ENCODE results near the gene ZNF316.

Gene ZNF316

GRCh38 chr7:6651851-6652445 lies 14.8 kb downstream of the ZNF316 start:
- TF ChIP-seq, protein P1, sequence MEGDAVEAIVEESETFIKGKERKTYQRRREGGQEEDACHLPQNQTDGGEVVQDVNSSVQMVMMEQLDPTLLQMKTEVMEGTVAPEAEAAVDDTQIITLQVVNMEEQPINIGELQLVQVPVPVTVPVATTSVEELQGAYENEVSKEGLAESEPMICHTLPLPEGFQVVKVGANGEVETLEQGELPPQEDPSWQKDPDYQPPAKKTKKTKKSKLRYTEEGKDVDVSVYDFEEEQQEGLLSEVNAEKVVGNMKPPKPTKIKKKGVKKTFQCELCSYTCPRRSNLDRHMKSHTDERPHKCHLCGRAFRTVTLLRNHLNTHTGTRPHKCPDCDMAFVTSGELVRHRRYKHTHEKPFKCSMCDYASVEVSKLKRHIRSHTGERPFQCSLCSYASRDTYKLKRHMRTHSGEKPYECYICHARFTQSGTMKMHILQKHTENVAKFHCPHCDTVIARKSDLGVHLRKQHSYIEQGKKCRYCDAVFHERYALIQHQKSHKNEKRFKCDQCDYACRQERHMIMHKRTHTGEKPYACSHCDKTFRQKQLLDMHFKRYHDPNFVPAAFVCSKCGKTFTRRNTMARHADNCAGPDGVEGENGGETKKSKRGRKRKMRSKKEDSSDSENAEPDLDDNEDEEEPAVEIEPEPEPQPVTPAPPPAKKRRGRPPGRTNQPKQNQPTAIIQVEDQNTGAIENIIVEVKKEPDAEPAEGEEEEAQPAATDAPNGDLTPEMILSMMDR (conservative IDR thresholded peaks at IDR 0.05; ENCODE audit: low read depth, low read length): no peak
- H3K4me3 ChIP-seq (ENCODE audit: low read length): no peak overlapping the region
- DNase-seq (ENCODE audit: low read depth): no peak

DNA sequence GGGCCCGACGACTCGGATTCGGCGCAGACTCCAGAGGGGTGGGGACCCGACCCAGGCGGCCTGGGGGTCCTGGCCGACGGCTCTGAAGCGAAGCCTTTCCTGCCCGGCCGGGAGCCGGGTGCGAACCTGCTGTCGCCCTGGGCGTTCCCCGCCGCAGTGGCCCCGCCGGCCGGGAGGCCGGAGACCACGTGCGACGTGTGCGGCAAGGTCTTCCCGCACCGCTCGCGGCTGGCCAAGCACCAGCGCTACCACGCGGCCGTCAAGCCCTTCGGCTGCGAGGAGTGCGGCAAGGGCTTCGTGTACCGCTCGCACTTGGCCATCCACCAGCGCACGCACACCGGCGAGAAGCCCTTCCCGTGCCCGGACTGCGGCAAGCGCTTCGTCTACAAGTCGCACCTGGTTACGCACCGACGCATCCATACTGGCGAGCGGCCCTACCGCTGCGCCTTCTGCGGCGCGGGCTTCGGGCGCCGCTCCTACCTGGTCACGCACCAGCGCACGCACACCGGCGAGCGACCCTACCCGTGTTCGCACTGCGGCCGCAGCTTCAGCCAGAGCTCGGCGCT lies 15.4 kb downstream of the ZNF316 start:
- no peak overlapping the region for H3K4me3 ChIP-seq (ENCODE audit: low read length)
- TF ChIP-seq, protein P1 (conservative IDR thresholded peaks at IDR 0.05; ENCODE audit: low read depth, low read length): no peak
- DNase-seq (ENCODE audit: low read depth): no peak

GRCh38 chr7:6653071-6654003 lies 16.2 kb downstream of the ZNF316 start:
- no peak overlapping the region for H3K4me3 ChIP-seq (ENCODE audit: low read length)
- TF ChIP-seq, protein P1 (conservative IDR thresholded peaks at IDR 0.05; ENCODE audit: low read depth, low read length): no peak
- DNase-seq (ENCODE audit: low read depth): no peak

GRCh38 chr7:6654113-6654841 lies 17.2 kb downstream of the ZNF316 start:
- TF ChIP-seq, protein P1 (conservative IDR thresholded peaks at IDR 0.05; ENCODE audit: low read depth, low read length): no peak
- no peak overlapping the region for H3K4me3 ChIP-seq (ENCODE audit: low read length)
- DNase-seq (ENCODE audit: low read depth): no peak

DNA sequence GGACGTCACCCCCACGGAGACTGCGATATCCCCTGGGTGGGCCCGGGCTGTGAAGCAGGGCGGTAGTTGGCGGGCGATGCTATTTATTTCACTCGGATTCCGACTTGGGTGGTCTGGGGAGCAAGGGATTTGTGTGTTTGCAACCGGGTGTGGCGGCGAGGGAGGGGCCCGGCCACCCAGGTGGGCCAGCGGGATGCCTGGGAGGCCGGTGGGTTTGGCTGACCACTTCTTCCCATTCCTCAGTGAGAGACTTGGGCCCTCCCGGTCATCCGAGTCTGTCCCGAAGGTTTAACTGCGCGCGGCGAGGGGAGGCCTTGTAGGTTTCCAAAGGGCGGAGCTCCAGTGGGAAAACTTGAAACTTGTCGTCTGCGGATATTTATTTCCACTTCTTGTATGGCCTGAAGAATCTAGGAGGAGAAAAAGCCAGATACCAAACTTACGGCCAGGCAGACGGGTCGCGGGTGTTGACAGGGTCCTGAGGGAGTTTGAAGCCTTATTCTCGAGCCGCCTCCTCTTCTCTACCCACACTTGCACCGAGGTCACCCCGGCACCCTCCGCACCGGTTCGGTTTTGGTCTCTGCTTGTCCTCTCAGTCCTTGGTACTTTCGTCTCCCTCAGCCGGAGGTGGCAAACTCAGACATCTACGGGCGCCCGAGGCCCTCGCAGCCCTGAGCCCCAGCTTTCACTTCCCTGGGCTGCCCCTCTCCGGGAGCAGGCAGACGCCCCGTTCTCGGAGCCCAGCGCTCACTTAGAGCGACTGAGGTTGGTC lies 17.9 kb downstream of the ZNF316 start:
- no peak overlapping the region for H3K4me3 ChIP-seq (ENCODE audit: low read length)
- TF ChIP-seq, protein P1 (conservative IDR thresholded peaks at IDR 0.05; ENCODE audit: low read depth, low read length): no peak
- DNase-seq (ENCODE audit: low read depth): no peak

DNA sequence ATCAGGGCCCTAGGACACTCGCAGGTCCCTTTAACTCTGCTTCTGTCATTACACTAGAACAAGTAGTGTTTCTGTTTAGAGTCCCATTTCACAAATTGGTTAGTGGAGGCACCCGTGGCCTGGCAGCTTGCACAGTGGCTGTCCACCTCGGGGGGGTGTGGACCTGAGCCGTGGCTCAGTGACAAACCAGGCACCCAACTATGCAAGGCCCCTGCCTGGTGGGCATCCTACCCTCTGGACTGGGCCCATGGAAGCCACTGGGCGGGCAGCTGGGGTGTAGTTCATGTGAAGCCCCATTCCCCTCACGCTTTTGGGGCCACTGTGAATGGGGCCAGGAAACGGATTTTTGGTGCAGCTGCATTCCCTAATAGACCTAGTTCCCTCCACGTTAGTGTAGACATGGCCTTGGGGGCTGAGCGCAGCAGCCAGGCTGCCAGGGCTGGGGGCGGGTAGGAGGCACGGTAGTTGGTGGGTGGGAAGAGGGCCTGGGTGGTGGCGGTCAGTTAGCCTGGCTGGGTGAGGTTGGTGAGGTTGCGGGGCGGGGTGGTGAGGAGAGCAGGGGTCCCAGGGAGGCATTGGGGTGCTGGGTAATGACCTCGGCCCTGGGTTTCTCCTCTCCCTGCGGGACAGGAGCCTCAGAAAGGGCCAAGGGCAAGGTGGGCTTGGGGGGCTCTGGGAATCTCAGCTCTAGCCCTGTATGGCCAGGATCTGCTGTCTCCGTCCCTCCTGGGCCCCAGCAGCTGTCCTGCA lies 18.7 kb downstream of the ZNF316 start:
- TF ChIP-seq, protein P1 (conservative IDR thresholded peaks at IDR 0.05; ENCODE audit: low read depth, low read length): no peak
- H3K4me3 ChIP-seq (ENCODE audit: low read length): no peak overlapping the region
- DNase-seq (ENCODE audit: low read depth): no peak
